Activated CD8-positive, alpha-beta memory T cell treated with anti-CD3 and anti-CD28 coated beads for 1 hour (primary cell): ENCODE results near the gene MIAT.
A peak's percentile ranks its signal among the peaks of the same experiment; 100 is the strongest.

ENCODE experiments used
- DNase-seq, 2 donors: peaks; one replicate each; pipeline ENCODE4 v3.0.0-alpha.2; 2020; ENCODE audit warnings: low read depth in 1 of 2; ENCODE audit errors: extremely low read depth in 1 of 2

MIAT gene

DNA sequence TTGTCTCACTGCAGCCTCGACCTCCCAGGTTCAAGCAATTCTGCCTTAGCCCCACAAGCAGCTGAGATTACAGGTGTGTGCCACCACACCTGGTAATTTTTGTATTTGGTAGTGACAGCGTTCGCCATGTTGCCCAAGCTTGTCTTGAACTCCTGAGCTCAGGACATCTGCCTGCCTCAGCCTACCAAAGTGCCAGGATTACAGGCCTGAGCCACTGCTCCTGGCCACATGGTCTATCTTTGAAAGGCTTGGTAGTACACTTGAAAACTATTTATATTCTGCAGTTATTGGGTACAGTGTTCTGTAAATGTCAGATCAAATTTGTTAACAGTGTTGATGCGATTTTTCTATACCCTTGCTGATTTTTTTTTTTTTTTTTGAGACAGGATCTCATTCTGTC is 26.1 kb upstream of the MIAT start:
- DNase-seq = no peak

DNA sequence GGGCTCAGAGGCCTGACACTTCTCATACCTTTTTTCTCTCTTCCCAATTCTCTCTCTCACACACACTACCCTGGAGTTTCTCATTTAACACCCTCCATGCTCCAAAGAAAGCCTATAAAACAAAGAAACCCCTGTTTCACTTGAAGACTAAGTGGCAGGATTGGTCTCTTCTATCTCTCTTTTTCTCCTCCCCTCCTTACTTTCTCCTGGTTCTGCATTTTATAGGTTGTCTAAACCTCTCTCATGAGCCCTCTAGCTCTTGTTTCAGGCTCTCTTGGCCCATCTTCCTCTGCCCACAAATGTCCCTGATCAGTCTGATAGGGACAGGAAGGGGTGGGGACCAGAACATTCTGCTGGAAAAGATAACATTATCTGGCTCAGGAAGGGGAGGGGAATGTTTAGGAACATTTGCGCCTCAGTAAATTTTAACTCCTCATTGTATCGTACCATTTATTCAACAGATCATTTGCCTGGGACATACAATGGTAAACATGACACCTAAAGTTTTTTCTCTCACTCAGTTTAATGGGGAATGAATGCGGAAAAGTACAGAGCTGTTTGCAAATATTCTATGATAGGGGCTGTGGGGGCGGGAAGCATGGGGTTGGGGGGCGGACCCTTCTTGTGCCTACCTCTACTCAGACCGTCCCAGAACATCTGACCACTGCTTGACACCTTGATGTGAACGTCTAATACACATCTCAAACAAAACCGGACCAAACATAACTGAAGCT is 24.8 kb upstream of the MIAT start:
- no peak for DNase-seq

DNA sequence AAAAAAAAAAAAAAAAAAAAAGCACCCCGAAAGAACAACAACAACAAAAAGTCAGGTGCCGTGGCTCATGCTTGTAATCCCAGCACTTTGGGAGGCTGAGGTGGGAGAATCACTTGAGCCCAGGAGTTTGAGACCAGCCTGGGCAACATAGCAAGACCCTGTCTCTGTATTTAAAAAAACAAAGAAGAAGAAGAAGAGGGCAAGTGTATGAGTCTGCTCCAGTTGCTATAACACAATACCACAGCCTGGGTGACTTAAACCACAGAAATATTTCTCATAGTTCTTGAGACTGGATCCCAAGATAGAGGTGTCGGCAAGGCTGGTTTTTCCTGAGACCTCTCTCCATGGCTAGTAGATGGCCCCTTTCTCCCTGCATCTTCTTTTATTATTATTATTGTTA is 23.2 kb upstream of the MIAT start:
- DNase-seq = no peak

DNA sequence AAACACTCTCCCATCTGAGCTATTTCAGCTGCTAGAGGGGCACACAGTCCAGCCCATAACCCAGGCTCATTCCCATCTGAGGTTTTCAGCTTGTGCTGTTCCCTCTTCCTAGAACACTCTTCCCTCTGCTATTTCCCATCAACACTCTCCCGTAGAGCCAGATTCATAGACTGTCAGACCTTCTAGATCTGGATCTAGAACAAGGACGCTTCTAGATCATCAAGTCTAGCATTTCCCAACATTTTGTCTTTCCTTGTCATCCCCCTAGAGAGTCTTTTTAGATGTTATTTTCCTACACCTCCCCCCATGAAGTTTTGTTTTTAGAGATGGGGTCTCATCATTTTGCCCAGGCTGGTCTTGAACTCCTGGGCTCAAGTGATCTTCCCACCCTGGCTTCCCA is 22.3 kb upstream of the MIAT start:
- DNase-seq = no peak

DNA sequence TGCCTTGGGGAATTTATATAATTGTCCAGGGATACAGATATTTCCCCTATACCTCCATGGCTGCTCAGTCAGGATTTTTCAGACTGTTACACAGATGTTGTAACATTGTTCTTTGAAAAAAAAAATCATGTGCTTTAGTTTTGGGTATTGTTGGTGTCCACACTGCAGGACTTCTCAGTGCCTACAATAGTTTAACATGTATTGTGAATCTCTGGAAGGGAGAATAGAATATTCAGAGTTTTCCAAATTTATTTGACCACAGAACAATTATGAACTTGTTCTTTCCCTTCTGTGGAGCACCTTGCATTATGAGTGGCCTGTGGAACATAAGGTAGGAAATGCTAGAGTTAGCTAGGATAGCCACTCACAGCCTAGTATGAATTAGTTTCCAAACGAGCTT is 21.1 kb upstream of the MIAT start:
- no peak for DNase-seq

DNA sequence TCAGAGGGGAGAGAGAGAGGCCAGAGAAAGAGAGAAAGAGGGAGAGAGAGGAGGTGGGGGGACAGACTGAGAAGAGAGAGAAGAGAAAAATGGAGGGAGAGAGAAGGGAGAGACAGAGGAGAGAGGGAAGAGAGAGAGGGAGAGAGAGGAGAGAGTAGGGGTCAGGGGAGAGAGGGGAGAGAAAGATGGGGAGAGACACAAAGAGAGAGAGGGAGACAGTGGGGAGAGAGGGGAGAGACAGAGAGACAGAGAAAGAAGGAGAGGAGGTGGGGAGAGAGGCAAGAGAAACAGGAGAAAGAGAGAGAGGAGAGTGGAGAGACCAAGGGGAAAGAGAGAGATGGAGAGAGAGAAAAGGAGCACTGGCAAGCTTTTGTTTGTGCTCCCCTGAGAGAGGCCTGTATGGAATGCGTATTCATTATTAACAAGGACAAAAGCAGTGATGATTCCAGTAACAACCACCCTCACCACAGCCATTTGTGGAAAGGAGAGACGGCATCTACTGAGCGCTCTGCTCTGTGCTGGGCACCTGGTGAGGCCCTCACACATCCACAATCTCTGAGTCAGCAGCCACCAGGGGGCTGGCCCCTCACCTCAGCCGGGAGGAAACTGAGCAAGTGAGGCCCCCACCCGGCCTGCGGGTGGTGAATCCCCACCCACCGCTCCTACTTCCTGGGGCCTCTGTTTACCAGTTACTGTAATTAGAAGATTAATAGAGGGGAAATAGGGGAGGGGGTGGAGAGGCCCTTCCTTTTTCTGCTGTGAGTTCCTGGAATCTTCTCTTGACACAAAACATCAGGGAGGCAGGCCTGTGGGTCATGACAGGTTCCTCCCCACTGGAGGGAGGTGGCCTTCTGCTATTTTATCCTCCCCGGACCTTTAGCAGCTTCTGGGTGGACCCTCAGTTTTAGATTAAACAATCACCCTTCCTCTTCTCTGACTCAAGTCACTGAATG is 14.6 kb upstream of the MIAT start:
- peak; percentile 52 to 65 for DNase-seq

DNA sequence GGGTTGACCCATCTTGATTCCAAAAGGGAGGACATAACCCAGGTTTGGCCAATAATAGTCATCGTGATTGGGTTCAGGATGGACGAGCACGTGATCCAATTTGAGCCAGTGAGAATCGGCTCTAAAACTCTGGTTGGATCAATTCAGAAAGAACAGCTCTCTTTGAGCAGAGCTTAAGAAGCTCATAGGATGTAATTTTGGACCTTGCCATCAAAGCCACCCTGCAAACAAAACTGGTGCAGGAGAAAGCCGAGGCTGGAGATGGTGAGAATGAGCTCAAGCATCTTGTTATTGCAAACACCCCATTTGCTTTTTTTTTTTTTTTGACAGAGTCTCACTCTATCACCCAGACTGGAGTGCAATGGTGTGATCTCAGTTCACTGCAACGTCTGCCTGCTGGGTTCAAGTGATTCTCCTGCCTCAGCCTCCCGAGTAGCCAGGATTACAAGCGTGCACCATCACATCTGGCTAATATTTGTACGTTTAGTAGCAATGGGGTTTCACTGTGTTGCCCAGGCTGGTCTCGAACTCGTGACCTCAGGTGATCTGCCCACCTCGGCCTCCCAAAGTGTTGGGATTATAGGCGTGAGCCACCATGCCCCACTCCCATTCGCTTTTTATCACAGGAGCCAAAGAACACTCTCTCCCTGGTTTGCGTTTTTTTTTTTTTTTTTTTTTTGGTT is 13.8 kb upstream of the MIAT start:
- no peak for DNase-seq

DNA sequence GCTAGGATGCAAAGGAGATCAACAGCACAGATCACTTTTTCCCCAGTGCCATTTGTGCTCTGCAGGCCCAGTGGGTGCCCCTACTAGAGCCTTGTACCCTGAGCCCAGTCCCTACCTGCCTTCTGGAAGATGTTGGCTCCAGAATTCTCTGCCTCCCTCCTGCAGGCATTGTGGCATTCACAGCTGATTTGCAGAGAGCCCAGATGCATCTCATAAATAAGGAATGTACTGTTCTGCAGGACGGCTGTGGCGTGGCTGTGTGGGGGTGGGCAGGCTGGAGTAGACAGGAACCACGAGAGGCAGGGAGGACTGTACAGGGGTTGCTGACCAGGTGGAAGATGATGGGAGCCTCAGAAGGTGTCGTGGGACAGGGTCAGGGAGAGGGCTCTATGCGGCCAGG is 11.2 kb upstream of the MIAT start:
- no peak for DNase-seq

DNA sequence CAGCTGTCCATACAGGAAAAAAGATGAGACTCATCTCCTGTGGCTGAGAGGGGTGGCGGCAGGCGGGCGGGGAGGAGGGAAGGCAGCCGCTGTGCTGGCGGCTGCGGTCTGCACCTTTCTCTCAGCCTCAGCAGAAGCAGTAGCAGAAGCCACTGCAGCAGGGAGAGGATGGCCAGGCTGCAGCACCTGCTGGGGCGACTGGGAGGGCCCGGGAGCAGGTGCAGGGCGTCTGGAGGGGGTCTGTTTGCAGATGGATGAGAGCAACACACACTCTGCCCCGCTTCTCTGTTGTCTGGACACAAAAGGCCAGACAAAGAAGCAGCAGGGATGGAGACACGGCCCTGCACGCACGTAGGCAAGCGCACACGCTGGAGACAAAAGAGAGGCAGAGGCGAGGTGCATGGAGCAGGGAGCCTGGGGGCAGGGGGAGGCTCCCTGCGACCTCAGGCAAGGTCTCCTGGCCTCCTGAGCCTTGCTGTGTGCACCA is 9.3 kb upstream of the MIAT start:
- peak in 1 of 2 donors; percentile 27 for DNase-seq

DNA sequence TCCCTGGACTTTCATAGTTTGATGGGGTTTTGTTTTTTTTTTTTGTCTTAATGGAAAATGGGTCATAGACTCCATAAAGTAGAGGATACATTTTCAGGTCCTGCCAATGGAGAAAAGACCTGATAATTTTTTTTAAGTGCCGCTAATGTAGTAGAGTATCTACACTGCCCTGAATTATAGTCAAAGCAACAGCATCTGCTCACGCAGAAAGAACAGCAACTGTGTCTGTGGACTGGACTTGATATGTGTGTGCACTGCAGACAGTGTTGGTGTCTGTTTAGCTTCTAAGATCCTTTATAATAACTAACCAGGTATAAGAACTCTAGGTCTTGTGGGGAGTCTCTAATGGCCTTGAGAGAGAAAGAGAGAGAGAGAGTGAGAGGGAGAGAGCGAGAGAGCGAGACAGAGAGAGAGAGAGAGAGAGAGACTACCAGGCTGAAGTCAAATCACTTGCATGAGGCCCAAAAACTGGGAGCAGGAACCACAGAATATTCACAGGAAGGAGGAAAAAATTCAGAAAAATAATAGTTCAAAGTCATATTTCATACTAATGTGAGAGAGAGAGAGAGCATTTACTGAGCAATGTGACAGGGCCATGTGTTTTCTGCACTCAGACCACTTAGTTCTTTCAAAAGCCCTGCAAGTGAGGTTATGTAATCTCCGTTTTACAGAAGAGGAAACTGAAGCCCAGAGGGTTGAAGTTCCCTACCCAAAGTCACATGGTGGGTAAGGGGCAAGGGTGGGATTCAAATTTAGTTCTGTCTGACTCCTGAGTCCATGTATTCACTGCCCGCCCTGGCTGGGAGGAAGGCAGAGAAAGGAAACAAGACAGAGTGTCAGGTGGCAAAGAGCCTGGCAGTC is 8.6 kb upstream of the MIAT start:
- DNase-seq = no peak

DNA sequence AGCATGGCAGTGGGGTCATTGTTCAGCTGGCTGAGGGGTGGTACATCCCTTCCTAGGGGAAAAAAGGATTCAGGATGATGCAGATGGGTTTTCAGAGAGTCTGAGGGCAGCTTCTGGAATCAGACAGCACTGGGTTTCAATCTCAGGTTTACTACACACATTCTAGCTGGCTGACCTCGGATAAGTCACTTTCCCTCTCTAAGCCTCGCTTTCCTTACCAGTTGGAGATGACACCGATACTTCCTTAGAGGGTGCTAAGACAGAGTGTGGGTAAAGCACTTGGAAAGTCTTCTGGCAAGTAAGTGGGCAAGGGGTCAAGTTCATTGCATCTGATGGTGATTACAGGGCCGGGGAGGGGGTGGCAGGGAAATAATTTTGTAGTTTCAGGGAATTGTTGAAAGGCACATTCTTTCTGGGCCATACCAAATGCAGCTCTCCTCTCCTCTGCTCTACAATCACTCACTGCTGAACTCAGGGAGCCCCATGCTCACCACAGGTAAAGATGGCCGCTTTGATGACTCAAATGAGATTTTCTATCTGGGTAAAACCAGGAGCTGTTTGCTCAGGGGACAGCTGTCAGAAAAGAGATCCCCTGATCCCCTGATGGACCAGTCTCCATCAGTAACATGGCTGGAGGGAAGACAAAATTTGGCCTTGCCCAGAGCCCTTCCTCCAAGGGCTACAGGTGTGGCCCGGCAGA is 6.5 kb upstream of the MIAT start:
- no peak for DNase-seq

DNA sequence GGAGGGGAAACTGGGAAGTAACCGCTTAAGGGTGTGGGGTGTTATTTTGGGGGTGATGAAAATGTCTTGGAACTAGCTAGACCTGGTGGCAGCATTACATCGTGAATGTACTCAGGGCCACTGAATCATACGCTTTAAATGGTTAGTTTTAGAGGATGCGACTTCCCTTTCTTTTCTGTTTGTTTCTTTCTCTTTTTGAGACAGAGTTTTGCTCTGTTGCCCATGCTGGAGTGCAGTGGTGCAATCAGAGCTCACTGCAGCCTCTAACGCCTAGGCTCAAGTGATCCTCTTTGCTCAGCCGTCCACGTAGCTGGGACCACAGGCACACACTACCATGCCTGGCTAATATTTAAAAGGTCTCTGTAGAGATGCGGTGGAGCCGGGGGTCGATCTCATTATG is 5.6 kb upstream of the MIAT start:
- DNase-seq = no peak

DNA sequence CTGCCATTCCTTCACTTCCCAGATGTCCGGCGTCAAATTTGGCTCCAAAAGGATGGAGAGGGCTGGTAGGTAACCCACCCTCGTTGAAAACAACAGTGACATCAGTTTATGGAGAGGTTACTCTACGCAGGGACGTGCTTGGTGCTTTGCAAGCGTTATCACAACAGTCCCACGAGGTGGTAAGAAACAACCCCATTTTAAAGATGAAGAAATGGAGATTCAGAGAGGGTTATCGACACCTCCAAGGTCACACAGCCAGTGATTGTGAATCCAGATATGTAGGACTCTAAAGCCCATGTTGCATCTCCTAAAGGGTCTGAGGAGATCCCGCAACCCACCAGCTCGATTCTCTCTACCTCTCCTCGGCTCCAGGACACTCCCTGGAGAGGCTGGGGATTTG is 773 bp downstream of the MIAT start:
- DNase-seq = no peak

DNA sequence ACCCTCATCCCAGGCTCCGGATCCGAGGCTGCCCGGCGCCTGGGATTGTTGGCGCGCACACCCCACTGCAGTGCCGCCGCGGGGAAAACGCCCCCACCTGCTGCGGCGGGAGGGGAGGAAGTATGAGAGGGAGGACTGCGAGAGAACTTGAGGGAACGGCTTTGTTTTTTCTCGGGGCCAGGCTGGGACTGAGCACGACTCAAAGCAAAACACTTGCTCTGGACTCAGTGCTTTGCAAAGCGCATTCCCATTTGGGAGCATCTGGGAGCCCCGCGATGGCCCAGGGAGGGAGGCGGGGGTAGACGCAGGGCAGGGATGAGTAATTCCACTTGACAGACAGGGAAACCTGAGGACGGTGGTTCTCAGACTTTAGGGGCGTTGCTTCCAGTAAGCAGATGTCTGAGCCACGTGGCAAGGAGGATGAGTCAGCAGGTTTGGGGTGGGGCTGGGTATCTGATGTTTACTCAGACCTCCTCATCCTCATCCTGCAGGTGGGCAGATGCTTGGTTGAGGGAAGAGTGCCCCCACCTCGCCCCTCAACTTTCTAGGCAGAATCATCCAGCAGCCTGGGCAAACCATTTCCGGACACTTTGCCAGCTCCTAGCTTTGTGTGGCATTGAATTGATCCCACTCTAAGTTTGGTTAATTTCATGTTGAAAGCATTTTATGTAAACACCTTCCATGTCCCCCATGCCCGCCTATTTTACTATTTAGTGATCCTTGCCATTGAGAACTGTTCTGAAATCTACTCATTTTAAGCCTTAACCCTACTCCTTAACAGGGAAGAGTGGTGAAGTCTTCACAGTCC is 1.5 kb downstream of the MIAT start:
- DNase-seq = peak; percentile 49 to 63

DNA sequence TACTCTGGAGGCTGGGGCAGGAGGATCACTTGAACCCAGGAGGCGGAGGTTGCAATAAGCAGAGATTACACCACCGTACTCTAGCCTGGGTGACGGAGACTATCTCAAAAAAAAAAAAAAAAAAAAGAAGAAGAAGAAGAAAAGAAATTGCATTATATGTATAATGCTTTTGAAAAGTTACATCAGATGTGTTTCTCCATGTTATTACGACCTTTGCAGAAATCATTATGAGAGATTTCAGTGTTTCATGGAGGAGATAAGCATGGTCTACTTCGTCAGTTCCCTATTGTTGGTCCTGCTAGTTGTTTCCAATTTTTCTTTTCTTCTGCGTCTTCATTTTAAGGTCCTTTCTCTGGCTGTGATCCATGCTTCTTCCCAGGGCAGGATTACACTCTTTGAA is 3.0 kb downstream of the MIAT start:
- no peak for DNase-seq

DNA sequence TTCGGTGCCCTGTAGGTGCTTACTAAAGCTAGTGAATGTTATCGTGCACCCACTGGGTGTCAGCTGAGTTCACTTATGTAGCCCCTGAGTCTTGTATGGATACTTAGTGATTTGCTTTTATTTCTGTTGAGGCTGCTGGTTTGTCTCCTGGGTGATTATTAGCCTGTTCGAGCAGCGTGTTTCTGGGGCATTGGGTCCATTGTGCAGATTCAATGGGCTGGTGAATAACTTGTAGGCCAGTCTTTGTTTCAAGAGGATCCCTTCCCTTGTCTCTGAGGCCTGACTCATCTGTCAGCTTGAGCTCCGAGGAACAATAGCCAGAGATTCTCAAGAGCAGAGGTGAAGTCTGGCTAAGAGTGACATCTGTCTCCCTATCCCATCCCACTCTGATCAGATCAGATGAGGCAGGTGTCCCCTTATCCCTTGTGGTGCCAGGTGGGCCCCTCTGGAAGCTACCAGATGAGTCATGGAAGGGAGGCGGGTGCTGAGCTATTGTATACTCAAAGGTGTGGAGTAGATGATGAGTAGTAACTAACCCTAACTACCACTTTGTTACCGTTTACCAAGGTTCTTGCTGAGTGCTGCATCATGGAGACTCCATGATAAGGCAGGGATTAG is 3.7 kb downstream of the MIAT start:
- no peak for DNase-seq

DNA sequence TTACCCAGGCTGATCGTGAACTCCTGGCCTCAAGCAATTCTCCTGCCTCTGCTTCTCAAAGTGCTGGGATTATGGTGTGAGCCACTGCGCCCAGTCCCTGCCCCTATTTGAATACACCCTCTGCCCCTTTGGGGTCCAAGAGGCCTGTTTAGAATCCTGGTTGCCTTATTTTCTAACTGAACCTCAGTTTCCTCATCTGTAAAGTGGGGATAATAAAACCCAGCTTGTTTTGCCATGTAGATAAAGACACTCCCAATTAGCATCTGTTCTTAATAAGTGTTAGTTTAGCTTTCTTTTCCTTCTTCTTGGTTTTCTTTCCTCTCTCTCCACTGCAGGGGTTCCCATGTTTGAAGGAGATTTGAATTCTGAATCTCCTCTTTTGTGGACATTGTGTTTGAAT is 4.8 kb downstream of the MIAT start:
- no peak for DNase-seq

DNA sequence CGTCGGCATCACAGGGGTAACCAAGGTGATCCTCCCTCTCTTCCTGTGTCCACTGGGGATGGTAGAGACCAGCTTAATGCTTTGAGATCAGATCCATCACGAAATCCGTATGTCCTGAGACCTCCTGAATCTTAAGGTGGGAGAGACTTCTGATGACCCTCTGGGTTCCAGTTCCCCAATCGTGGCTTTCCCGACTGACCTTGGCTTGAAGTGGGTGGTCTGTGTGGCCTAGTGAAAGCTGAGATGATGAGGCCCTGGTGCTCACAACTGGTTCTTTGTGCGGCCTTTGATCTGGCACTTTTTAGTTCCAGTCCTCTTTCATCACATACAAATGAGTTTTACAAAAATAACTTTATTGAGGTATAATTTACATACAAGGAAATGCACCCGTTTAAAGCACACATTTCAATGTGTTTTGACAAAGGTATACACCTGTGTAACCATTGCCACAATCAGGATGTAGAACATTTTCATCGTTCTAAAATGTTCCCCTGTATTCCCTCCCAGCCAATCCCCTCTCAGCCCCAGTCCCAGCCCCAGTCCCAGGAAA is 6.1 kb downstream of the MIAT start:
- no peak for DNase-seq
